ENCODE data around the gene MAEA.
A peak's percentile ranks its signal among the peaks of the same experiment; 100 is the strongest.
"Not testable (repeated sequence)": the region's sequence is repeated elsewhere in the genome, so short reads cannot be mapped to it uniquely, and the experiment has no call there.

MAEA gene

GRCh38 chr4:1321946-1322650 is 32.4 kb downstream of the MAEA start:
- DNase-seq = no peak

- DNase-seq = no peak
Measured at GRCh38 chr4:1323280-1323634, 33.6 kb downstream of the MAEA start.

GRCh38 chr4:1323635-1324442 is 34.1 kb downstream of the MAEA start:
- DNase-seq = no peak

GRCh38 chr4:1324443-1325175 is 34.9 kb downstream of the MAEA start:
- not testable (repeated sequence) for DNase-seq

- DNase-seq = no peak
Measured at GRCh38 chr4:1325176-1325480, 35.4 kb downstream of the MAEA start.

GRCh38 chr4:1325681-1326635 is 36.3 kb downstream of the MAEA start:
- no peak for DNase-seq

- no peak for DNase-seq
Measured at GRCh38 chr4:1326751-1327525, 37.2 kb downstream of the MAEA start.

GRCh38 chr4:1327526-1328266 is 38.0 kb downstream of the MAEA start:
- DNase-seq = no peak

- DNase-seq = no peak
Measured at GRCh38 chr4:1328267-1329155, 38.8 kb downstream of the MAEA start.

- DNase-seq = peak in 2 of 5 experiments; percentile 56 to 74
Measured at GRCh38 chr4:1329408-1330371, 40.0 kb downstream of the MAEA start.

GRCh38 chr4:1330761-1331590 is 41.3 kb downstream of the MAEA start:
- DNase-seq = peak in 4 of 5 experiments; percentile 54 to 95 (median 72)

GRCh38 chr4:1331591-1332353 is 42.1 kb downstream of the MAEA start:
- DNase-seq = no peak

GRCh38 chr4:1332686-1333085 is 43.0 kb downstream of the MAEA start:
- DNase-seq = no peak

GRCh38 chr4:1333256-1333655 is 43.6 kb downstream of the MAEA start:
- no peak for DNase-seq

GRCh38 chr4:1333851-1334578 is 44.3 kb downstream of the MAEA start:
- DNase-seq = not testable (repeated sequence)

- no peak for DNase-seq
Measured at GRCh38 chr4:1334579-1334895, 44.8 kb downstream of the MAEA start.
